ENCODE measurements around the gene CHCHD1. TPM values are rescaled to one million over a fixed set of nuclear protein-coding genes. Genes with fewer than 3 reads are reported as not detected.
A peak's percentile ranks its signal among the peaks of the same experiment; 100 is the strongest.
"Not testable (repeated sequence)": the region's sequence is repeated elsewhere in the genome, so short reads cannot be mapped to it uniquely, and the experiment has no call there.

The CHCHD1 gene
- total RNA-seq, 1 donor from 2014 or later, result 13.2 TPM

- ATAC-seq (no peak), DNase-seq (ENCODE audit: low spot score) (peak; percentile 50)
- intact Hi-C loops (cut with DNase I), result no loop called here
These were observed 7.2 kb downstream of the CHCHD1 start for GRCh38 chr10:73788864-73789658.

- intact Hi-C loops (cut with DNase I), result no loop called here
- no peak for ATAC-seq
- peak; percentile 52 for DNase-seq (ENCODE audit: low spot score)
These were observed 7.8 kb downstream of the CHCHD1 start for GRCh38 chr10:73789659-73790055.

- intact Hi-C loops (cut with DNase I), result no loop called here
- peak; percentile 44 for DNase-seq (ENCODE audit: low spot score)
- ATAC-seq, result no peak
These were observed 9.2 kb downstream of the CHCHD1 start for GRCh38 chr10:73790886-73791625.

GRCh38 chr10:73791871-73792400, 10.1 kb downstream of the CHCHD1 start:
- peak; percentile 53 for DNase-seq (ENCODE audit: low spot score)
- no peak for ATAC-seq
- intact Hi-C loops (cut with DNase I), result no loop called here

GRCh38 chr10:73793456-73793855, 11.6 kb downstream of the CHCHD1 start:
- intact Hi-C loops (cut with DNase I), result no loop called here
- DNase-seq (ENCODE audit: low spot score), result peak; percentile 37
- ATAC-seq, result no peak

GRCh38 chr10:73795491-73795890, 13.6 kb downstream of the CHCHD1 start:
- ATAC-seq; intact Hi-C loops (cut with DNase I): not testable (repeated sequence)
- DNase-seq (ENCODE audit: low spot score), result peak; percentile 40

- intact Hi-C loops (cut with DNase I); ATAC-seq: not testable (repeated sequence)
- peak; percentile 42 for DNase-seq (ENCODE audit: low spot score)
These were observed 14.2 kb downstream of the CHCHD1 start for GRCh38 chr10:73796035-73796434.

- DNase-seq (ENCODE audit: low spot score), result peak; percentile 35
- ATAC-seq, result no peak
- intact Hi-C loops (cut with DNase I), result no loop called here
These were observed 14.9 kb downstream of the CHCHD1 start for GRCh38 chr10:73796766-73797165.

- DNase-seq (ENCODE audit: low spot score), result peak; percentile 53
- intact Hi-C loops (cut with DNase I), result no loop called here
- ATAC-seq, result no peak
These were observed 15.6 kb downstream of the CHCHD1 start for GRCh38 chr10:73797324-73798025.

GRCh38 chr10:73798087-73798486, 16.2 kb downstream of the CHCHD1 start:
- DNase-seq (ENCODE audit: low spot score), result peak; percentile 39
- ATAC-seq, result no peak
- intact Hi-C loops (cut with DNase I), result no loop called here

GRCh38 chr10:73798927-73799560, 17.2 kb downstream of the CHCHD1 start:
- DNase-seq (ENCODE audit: low spot score) (peak; percentile 52), ATAC-seq (peak; percentile 25)
- intact Hi-C loops (cut with DNase I), result no loop called here

- DNase-seq (ENCODE audit: low spot score), result peak; percentile 57
- peak; percentile 11 for ATAC-seq
These were observed 18.2 kb downstream of the CHCHD1 start for GRCh38 chr10:73799899-73800559.

GRCh38 chr10:73800560-73801252, 18.9 kb downstream of the CHCHD1 start:
- DNase-seq (ENCODE audit: low spot score), result peak; percentile 53

More at GRCh38 chr10:73799899-73800559, 18.2 kb downstream of the CHCHD1 start:
- intact Hi-C loops (cut with DNase I), result no loop called here

GRCh38 chr10:73801253-73801590, 19.4 kb downstream of the CHCHD1 start:
- ATAC-seq, result peak; percentile 1
- intact Hi-C loops (cut with DNase I), result no loop called here
- DNase-seq (ENCODE audit: low spot score), result no peak

More at GRCh38 chr10:73800560-73801252, 18.9 kb downstream of the CHCHD1 start:
- peak; percentile 16 for ATAC-seq
- intact Hi-C loops (cut with DNase I), result no loop called here

- intact Hi-C loops (cut with DNase I), result no loop called here
- ATAC-seq (no peak), DNase-seq (ENCODE audit: low spot score) (no peak)
These were observed 20.6 kb downstream of the CHCHD1 start for GRCh38 chr10:73802276-73802991.

- DNase-seq (ENCODE audit: low spot score) (no peak), ATAC-seq (no peak)
- intact Hi-C loops (cut with DNase I), result no loop called here
These were observed 21.9 kb downstream of the CHCHD1 start for GRCh38 chr10:73803680-73804286.

All from sciatic nerve (tissue), 2 donors.